GM19351 (cell line): ENCODE data around the gene TP53RK.

ENCODE experiments used
- ATAC-seq: cut with Tn5 transposase; IDR thresholded peaks from one replicate; pipeline ENCODE4 v1.9.1; 2021; ENCODE audit warnings: mild to moderate bottlenecking, moderate library complexity; ENCODE audit not compliant: unreplicated experiment

TP53RK gene

DNA sequence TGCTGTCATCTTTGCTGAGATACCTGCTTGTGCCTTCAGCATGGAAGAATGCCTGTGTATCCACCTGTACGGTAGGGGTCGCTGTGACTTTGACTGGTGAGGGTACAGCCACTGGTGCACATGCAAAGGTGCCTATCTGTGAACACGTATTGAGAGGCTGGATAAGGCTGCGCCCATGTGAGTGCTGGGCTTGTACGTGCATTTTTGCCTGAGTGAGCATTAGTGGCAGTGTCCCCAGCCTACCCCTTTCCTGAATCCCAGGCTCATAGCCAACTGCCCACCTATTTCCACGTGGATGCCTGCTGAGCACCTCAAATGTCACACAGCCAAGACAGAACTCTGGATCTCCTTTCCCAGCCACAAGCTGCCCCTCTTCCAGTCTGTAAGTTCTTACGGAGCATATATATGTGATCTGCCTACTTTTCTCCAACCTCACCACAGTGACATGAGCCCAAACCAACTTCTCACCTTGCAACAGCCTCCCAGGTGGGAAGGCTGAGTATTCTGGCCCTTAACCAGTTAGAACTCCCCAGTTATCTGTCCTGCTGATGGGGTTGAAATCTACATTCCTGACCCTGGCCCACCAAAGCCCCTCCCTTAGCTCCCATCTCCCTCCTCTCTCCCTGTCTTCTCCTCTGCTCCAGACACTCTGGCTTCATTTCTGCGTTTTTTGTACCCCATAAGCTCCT, 19.1 kb upstream of the TP53RK start:
- no peak for ATAC-seq

DNA sequence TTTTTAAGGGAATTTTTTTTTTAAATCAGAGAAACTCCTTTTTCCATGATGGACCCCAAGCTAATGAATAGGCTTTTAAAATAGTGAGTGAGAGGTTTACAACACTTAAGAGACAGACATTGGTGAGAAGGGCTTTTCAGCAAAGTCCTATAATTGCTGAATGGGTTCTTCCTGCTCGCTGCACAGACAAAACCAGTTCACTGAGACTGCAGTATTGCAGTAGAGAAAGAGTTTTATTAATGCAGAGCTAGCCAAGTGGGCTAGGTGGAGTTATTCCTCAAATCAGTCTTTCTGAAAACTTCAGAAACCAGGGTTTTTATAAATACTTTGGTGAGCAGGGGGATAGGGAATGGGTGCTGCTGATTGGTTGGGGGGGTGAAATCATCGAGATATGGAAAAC, 17.0 kb upstream of the TP53RK start:
- ATAC-seq, result no peak

DNA sequence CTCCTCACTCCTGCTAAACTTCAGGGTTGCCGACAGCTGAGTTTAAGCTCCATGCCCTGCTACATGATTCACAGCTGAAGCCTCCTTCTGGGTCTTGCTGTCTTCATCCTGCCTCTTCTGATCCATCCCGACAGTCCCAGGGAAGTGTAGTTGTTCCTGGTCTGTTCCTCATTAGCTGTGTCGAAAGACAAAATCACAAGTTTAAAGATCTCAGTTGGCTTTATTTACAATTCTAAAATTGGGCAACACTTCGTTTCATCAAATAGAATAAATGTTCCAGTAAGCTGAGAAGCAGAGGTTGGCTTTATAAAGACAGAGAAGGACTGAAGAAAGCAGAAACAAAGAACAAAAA, 16.1 kb upstream of the TP53RK start:
- no peak for ATAC-seq

DNA sequence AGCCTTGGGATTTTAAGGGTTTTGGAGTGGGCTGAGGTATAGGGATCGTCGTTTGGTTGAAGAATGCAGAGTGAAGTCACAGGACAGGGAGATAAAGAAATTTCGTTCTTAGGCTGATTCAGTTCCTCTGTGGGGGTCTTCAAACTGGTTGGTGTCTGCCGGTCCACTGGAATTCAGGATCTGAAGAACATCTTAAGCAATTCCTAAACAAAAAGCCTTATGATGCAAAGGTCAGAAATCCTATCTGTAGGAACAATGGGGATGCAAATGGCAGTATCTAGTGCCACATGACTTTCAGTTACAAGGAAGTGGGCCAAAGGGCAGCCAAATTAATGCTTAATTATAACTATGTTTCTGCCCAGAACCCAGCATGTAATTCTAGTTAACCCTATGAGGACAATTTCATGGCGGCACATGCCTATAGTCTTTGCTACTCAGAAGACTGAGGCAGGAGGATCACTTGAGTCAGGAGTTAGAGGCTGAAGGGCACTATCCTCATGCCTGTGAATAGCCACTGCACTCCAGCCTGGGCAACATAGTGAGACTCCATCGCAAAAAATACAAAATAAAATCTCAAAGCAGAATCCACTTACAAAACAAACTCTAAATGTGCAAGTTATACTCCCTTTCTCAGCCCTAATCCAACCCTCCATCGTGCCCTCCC, 15.6 kb upstream of the TP53RK start:
- ATAC-seq, result no peak

GRCh38 chr20:46703435-46703834, 14.2 kb upstream of the TP53RK start:
- no peak for ATAC-seq

GRCh38 chr20:46702447-46703203, 13.4 kb upstream of the TP53RK start:
- ATAC-seq, result no peak

- no peak for ATAC-seq
Observed at GRCh38 chr20:46701986-46702385, 12.7 kb upstream of the TP53RK start.

DNA sequence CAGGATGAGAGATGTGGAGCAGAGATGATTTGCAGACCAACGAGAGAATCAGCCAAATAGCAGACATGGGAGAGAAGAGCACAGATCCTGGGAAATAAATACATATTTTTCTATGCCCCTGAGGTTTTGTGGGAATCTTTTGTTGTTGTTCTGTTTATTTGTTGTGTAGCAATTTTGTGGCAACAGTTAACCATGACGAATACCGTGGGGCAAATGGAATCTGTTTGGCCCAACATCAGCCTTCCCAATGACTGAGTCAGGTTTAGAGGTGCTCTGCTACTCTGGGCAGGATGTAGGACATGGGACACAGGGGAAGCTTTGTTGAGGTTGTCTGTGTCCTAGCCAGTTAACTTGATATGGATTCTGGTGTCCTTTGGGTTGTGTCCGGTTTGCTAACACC, 12.3 kb upstream of the TP53RK start:
- no peak for ATAC-seq

DNA sequence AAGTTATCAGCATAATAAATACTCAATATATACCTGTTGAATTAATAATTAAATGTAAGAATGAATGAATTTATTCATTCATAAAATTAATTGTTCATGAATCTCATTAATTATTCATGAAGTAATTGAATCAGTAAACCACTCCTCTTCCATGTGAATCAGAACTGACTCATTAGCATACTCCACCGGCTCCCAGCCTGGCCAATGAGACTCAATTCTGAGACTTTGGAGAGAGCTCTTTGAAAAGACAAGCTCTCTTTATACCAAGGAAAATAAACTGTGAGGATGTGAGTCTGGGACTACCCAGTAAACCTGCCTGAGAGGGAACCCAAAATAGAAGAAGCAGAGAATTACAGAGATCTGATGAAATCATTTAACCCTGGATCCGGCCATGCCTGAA, 11.8 kb upstream of the TP53RK start:
- no peak for ATAC-seq

DNA sequence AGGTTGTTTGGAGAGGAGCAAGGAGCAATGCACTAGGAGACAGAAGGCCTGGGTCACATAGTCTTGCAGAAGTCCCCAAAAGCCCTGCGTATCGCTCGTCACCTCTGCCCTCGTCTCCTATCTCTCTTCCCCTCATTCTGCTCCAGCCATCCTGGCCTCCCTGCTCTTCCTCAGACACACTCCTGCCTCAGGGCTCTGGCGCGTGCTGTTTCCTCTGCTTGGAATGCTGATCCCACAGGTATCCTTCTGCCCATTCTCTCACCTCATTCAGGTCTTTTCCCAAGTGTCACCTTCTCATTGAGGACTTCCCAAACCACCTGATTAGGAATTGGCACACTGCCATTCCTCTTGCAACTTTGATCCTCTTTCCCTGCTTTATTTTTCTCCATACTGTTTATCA, 11.2 kb upstream of the TP53RK start:
- ATAC-seq, result no peak

GRCh38 chr20:46699651-46700359, 10.6 kb upstream of the TP53RK start:
- ATAC-seq, result no peak

DNA sequence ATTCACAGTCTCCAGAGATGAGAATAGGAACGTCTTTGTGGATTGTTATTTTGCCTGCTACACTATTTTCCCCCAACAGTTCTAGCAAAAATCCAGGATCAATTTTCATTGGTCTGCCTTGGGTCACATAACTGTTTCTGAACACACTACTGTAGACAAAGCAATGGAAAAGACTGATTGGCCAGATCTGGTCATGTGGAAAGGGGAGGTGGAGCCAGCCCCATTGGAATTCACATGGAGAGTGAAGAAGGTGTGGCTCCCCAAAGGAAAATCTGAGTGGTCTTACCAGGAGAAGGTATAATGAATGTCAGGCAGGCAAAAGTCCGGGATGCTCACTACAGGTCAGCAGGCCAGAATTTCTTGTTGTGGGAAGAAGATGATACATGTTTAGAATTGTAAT, 9.5 kb upstream of the TP53RK start:
- ATAC-seq, result no peak

DNA sequence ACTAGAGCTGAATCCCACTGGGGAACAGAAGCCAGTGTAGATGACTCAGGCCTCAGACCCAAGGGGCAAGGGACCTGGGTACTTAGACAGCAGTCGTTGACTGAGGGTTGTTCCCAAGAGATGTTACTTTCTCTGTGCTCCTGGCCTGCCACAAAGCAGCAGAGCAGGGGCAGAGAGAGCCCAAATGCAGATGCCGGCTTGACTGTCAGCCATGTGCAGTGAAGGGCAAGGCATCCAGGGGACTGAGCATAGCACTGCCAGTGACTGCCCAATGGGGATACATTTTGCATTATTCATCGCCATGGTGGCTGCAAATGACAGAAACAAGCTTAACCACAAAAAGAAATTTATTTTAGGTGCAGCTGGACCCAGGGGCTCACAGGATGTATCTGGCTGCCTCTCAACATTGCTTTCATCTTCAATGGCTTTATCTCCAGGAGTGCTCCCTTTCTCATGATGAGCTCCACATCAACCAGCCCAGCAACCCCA, 7.6 kb upstream of the TP53RK start:
- ATAC-seq, result no peak

GRCh38 chr20:46695892-46696291, 6.6 kb upstream of the TP53RK start:
- ATAC-seq, result no peak

- no peak for ATAC-seq
Observed at GRCh38 chr20:46694484-46694883, 5.2 kb upstream of the TP53RK start.

DNA sequence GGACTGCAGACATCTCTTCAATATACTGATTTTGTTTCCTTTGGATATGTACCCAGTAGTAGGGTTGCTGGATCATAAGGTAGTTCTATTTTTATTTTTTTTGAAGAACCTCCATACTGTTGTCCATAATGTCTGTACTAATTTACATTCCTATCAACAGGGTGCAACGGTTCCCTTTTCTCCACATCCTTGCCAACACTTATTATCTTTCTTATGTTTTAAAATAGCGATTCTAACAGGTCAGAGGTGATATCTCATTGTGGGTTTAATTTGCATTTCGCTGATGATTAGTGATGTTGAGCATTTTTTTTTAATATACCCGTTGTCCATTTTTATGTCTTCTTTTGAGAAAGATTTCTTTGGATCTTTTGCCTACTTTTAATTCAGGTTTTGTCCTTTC, 2.0 kb upstream of the TP53RK start:
- ATAC-seq, result no peak

- no peak for ATAC-seq
Observed at GRCh38 chr20:46690219-46691106, 1.2 kb upstream of the TP53RK start.

- ATAC-seq, result no peak
Observed at GRCh38 chr20:46689754-46690085, 476 bp upstream of the TP53RK start.

DNA sequence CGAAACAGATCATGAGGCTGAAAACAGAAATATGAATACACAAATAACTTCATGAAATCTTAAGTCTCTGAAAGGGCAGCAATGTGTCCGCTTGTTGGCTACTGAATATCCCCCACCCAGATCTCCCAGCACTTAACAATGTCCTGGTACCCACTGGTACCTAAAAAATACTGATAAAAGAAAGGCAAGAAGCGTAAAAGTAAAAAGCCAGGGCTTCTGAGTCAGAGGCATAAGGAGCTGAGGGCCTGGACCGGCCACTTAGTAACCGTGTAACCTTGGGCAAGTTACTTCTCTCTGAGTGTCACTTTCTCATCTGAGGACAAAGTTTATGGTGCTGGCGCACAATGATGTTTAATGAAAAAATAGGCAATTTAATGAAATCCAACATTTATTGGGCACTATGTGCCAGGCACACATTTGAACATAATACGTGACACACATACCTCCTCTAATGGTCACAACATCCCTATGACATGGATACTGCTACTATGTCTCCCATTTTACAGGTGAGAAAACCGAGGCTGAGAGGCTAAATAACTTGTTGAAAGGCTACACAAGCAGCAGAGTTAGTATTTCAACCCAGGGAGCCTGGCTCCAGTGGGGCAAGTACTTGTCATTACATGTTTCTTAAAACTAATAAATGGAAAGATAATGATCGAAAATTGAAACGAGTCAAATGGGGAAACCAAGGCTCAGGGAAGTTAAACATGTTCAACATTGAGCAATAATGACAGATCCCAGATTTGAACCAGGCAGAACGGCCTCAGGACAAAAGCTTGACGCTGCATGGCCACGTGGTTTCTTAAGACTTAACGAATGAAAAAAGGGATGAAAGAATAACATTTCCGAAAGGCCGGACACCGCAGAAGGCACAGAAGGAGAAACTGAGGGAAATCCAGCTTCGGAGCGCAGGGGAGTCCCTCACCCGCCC, 828 bp downstream of the TP53RK start:
- ATAC-seq, result no peak
